Stimulated activated CD8-positive, alpha-beta memory T cell treated with anti-CD3 and anti-CD28 coated beads, Interleukin-7, amount 100 ng/mL, for 48 hours (primary cell): ENCODE data around the gene SLC22A13.
"Not testable (repeated sequence)": the region's sequence is repeated elsewhere in the genome, so short reads cannot be mapped to it uniquely, and the experiment has no call there.

Experiments used
- DNase-seq, 2 donors: peaks; one replicate each; pipeline ENCODE4 v3.0.0-alpha.2; 2020; ENCODE audit warnings: low read depth in 1 of 2; ENCODE audit errors: extremely low read depth in 1 of 2

Gene SLC22A13, protein sequence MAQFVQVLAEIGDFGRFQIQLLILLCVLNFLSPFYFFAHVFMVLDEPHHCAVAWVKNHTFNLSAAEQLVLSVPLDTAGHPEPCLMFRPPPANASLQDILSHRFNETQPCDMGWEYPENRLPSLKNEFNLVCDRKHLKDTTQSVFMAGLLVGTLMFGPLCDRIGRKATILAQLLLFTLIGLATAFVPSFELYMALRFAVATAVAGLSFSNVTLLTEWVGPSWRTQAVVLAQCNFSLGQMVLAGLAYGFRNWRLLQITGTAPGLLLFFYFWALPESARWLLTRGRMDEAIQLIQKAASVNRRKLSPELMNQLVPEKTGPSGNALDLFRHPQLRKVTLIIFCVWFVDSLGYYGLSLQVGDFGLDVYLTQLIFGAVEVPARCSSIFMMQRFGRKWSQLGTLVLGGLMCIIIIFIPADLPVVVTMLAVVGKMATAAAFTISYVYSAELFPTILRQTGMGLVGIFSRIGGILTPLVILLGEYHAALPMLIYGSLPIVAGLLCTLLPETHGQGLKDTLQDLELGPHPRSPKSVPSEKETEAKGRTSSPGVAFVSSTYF

GRCh38 chr3:38265604-38266307 lies at the start of gene SLC22A13:
SLC22A13 (plus strand) TSS chr3:38265812; CDS start chr3:38265861, 49 bp downstream.
- DNase-seq, result no peak

- no peak for DNase-seq
These were observed 45.9 kb upstream of the SLC22A13 start for GRCh38 chr3:38219609-38220197.

DNA sequence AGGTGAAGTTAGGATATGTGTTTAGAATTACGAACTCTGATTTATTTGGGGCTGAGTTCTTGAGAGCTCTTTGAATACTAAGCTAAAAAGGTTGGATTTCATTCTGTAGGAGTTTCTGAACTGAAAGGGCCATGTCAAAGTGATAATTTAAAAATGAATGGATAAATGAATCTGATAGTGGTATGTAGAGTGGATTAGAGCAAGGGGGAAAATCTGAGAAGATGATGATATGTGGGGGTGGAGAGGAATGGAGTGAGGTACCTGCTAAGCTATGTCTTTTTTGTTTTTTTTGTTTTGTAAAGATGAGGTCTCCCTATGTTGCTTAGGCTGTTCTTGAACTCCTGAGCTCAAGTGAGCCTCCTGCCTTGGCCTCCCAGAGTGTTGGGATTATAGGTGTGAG lies 44.6 kb upstream of the SLC22A13 start:
- no peak for DNase-seq

- DNase-seq, result no peak
These were observed 43.5 kb upstream of the SLC22A13 start for GRCh38 chr3:38222032-38222634.

GRCh38 chr3:38224357-38224756 lies 41.3 kb upstream of the SLC22A13 start:
- no peak for DNase-seq

GRCh38 chr3:38226273-38226672 lies 39.3 kb upstream of the SLC22A13 start:
- DNase-seq, result no peak

GRCh38 chr3:38227989-38228388 lies 37.6 kb upstream of the SLC22A13 start:
- no peak for DNase-seq

GRCh38 chr3:38229036-38229435 lies 36.6 kb upstream of the SLC22A13 start:
- DNase-seq, result no peak

GRCh38 chr3:38232701-38233100 lies 32.9 kb upstream of the SLC22A13 start:
- no peak for DNase-seq

- no peak for DNase-seq
These were observed 30.1 kb upstream of the SLC22A13 start for GRCh38 chr3:38235466-38235865.

DNA sequence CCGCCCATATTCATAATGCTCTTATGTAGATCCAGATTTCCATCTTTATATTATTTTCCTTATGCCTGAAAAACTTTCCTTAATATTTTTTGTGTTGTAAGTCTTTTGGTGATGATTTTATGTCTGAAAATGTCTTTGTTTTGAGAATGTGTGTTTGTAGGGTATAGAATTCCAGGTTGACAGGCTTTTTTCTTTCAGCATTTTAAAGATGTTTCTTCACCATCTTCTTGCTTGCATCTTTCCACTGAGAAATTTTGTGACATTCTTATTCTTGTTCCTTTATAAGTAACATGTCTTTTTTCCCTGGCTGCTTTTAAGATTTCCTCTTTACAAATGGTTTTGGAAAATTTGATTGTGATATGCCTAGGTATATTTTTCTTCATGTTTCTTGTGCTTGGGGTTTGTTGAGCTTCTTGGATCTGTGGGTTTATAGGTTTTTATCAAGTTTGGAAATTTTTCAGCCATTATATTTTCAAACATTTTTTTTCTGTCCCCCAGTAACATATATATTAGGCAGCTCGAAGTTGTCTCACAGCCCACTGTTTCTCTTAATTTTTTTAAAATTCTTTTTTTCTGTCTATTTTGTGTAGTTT lies 27.1 kb upstream of the SLC22A13 start:
- no peak for DNase-seq

GRCh38 chr3:38242812-38243211 lies 22.8 kb upstream of the SLC22A13 start:
- DNase-seq, result not testable (repeated sequence)

DNA sequence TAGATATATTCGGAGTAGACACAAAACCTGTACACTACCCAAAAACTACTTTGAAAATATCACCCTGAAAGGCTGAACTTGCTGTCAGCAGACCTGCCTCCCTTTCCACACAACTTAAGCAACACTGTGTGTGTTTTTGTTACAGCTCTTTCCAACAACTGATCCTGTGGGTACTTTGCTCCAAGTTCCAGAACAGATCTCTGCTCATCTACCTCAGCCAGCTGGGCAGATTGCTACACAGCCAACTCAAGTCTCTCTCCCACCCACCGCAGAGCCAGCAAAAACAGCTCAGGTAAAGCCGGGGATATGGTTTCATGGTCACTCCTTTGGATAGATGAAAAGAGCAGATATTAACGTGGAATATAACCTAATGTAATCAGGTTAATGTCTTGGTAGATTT lies 19.7 kb upstream of the SLC22A13 start:
- no peak for DNase-seq

DNA sequence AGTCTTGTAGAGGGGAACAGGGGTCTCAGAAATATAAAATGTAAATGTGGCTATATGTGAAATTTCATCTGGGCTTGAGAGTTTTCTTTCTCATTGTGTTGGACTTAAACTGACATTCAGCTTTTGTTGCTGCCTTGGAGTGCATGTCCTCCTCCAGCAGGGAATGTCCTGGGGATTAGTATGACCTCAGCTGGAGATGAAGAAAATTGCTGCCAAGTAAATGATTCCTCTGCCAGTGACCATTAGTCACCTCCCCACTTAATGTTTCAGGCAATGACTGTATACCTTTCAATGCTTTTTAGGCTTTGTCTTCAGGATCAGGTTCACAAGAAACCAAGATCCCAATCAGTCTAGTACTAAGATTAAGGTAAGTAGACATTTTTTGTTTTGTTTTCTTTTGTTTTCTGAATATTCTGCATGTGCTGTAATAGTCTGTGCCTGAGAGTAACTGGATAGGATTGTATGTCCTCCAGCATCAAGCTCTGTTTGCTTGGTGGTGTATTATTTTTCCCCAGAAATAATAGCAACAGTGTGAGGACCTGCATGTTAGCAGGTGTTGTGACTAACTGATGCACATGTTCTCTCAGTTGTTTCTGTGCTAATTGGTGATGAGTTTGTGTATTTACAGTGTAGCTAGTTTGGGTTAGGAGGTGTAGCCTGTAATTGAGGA lies 18.1 kb upstream of the SLC22A13 start:
- no peak for DNase-seq

GRCh38 chr3:38250198-38250597 lies 15.4 kb upstream of the SLC22A13 start:
- no peak for DNase-seq

DNA sequence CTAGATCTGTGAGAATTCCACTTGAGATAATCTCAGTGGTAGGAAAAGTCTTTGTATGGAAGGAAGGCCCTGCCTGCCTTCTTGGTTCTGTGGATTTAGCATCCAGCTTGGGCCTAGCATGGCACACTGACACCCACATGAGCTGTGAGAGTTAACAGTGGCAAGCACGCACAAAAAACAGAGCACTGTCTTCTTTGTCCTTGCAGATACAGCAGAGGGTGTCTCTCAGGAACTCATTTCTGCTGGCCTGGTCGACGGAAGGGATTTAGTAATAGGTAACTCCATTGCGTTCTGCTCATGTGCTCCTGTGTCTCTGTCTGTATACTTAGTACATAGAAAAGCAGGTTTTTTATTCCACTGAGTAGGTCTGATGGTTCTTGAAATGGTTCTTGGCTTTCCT lies 14.4 kb upstream of the SLC22A13 start:
- no peak for DNase-seq

DNA sequence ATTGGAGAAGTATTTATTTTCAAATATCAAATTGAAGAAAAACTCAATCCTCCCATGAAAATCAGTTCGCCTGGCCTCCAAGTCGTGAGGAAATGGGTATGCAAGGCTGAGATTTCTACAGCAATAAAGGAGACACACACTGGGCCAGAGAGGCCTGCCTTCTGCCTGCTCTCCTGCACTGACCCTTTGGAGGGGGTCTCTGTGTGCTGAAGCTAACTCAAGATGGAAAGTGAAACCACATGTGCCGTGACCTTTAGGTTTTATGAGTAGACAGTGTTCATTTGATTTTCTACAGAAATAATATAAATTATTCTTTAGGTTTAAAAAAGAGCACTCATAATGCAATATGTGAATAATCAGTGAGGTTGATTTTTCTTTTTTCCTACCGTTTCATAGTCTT lies 11.9 kb upstream of the SLC22A13 start:
- no peak for DNase-seq

- no peak for DNase-seq
These were observed 10.7 kb upstream of the SLC22A13 start for GRCh38 chr3:38254872-38255271.

DNA sequence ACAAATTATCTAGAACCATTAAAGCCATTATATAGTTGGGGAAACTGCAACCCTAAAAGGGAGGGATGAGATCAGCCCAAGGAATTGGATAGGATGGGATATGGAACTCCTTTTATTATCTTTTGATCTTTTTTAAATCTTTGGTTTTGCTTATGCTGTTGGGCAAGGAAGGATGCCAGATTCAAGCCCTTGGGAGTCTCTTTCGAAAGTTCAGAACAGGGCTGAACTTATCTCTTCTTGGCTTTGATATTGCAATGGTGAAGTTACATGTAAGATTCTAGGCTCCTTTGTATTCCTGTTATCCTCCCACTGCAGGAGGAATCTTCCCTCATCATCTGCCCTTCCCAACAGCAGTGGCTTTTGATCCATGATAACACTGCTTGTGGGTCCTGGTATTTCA lies 10.0 kb upstream of the SLC22A13 start:
- DNase-seq, result no peak

DNA sequence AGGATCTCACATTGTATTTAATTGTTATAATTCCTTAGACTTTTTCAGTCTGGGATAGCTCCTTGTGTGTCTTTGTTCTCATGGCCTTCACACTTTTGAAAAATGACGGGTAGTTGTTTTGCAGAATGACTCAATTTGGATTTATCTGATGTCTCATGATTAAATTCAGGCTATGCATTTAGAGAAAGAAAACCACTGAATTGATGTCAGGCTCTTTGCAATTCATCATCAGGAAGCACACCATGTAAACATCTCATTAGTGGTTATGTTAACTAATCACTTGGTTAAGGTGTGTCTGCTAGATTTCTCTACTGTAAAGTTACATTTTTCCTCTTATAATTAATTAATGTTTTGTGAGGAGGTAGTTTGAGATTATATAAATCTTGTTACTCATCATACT lies 8.0 kb upstream of the SLC22A13 start:
- no peak for DNase-seq
